SK-N-DZ (cell line): ENCODE data around the gene PTBP3.

Experiments used
- DNase-seq: peaks from one replicate; pipeline ENCODE4 v3.0.0-alpha.2; 2015; ENCODE audit warnings: low spot score
- small RNA-seq, 2 experiments: library from RNA; depleted of rRNA; stranded (forward); fragments of <200 nt; gene quantifications; one replicate each; pipeline ENCODE3, GENCODE V24; 2014

The PTBP3 gene

DNA sequence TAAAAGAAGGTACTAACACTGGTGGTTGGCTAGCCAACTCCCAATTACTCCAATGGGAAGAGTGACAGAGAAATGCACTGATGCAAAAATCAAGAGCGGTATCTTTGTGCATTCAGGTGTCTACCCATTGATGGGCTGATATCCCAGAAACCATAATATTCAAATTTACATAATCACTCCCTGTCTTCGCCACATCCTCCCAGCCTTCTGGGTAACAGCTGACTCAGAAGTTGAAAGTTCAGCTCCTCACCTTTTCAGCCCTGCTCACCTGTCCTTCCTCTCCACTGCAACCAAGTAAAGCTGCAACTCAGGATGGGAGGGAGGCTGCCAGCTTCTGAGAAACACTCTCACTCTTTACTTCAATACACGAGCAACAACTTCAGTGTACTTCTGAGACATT, 165.2 kb downstream of the PTBP3 start:
- no peak for DNase-seq

Small RNA genes within 50 kb of the gene (small RNA-seq; reads per million reads assigned to genes)
- gene RF00019 (0 reads per million in 2 experiments), gene RN7SL430P (0 to 0.13 reads per million in 2 experiments), gene RN7SL57P (0 to 0.04 reads per million in 2 experiments), gene RNA5SP295 (0 reads per million in 2 experiments)
